CD4-positive, alpha-beta T cell treated with Interleukin-2 at 100 ng/mL for 4 hours (primary cell): Measurements from ENCODE around the gene MRO.
"Not testable (repeated sequence)": the region's sequence is repeated elsewhere in the genome, so short reads cannot be mapped to it uniquely, and the experiment has no call there.

Experiments
- DNase-seq: peaks from one replicate; pipeline ENCODE4 v3.0.0-alpha.2; 2020; ENCODE audit warnings: low spot score

MRO gene

DNA sequence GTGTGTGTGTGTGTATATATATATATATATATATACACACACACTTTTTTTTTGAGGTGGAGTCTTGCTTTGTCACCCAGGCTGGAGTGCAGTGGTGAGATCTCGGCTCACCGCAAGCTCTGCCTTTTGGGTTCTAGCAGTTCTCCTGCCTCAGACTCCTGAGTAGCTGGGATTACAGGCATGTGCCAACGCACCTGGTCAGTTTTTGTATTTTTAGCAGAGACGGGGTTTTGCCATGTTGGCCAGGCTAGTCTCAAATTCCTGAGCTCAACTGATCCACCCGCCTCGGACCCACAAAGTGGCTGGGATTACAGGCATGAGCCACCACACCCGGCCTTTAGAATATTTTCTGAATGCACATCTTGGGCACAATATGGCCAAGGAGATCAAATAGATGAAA, 13.7 kb upstream of the MRO start:
- DNase-seq = not testable (repeated sequence)

DNA sequence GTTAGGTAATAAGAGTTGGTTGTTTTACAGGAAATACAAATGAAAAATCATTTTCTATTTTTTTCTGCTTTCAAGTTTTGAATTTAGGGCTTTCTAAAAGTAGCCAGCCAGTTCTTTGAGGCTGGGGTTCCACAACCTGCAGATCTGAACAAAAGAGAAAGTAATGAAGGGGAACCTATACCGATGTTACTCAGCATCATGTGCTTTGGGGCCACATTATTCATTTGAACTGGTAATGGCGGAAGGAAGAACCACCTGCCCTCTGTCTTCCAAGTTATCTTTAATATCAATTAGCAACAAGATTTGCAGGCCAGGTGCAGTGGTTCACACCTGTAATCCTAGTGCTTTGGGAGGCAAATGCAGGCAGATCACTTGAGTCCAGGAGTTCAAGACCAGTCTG, 12.9 kb upstream of the MRO start:
- no peak for DNase-seq

DNA sequence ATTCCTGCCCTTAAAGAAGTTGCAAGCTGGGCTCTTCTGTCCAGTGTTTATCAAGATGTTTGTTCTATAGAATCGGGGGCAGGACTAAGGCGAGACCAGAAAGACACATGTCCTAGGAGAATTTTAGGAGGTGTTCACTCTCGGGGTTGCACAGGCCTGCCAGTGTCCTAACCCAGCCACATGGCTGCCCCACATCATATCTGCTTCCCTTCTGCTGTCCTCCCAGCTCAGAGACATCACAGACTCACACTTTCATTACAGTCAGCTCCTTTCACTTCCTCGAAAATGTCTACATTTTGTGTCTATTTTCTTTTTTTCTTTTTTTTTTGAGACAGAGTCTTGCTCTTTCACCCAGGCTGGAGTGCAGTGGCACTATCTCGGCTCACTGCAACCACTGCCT, 10.7 kb upstream of the MRO start:
- DNase-seq = no peak

DNA sequence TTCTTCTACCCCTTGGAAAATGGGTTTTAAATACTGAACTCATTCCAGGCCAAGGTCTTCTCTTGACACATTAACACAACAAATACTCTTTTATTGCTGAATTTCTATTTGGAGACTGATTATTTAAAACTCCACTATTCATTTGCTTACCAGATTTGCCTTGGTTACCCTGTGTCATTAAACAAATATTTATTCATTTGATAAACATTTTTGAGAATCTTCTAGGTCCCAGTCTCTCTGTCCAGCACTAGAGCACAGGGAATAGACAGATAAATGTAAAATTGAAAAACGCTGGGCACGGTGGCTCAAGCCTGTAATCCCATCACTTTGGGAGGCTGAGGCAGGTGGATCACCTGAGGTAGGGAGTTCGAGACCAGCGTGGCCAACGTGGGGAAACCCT, 9.8 kb upstream of the MRO start:
- no peak for DNase-seq

DNA sequence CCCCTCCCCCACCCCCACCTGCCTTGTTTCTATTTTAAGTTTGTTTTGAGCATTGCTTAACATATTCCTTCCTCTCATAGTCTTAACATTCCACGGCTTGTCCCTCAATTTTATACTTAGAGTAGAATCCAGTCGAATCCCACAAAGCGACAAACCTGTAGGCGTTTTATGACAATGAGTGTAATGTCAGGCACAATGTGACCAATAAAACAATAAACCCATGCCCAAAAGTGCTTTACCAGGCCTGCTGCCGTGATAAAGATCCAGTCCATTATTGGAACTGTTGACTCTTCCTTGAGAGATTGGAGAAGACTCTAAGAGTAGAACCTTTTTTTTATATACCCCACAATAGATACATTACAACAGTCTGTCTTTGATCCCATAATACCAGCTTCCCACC, 6.2 kb upstream of the MRO start:
- no peak for DNase-seq

DNA sequence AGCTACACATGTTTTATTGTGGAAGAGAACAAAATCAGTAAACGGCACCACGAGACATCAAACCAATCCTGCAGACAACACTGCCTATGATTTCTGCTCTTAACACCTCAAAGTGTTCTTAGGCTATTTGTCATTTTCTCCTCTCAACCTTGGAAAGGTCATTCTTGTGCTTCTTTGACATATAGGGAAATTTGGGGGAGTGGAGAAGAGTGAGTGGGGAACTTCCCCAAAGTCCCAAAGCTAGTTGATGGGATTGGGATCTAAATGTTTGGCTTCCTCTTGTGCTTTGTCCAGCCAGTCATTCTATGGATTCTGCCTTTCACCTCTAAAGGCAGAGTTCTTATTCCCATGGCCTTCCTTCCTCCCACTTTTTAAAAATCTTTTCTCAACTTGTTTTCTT, 5.8 kb upstream of the MRO start:
- no peak for DNase-seq

DNA sequence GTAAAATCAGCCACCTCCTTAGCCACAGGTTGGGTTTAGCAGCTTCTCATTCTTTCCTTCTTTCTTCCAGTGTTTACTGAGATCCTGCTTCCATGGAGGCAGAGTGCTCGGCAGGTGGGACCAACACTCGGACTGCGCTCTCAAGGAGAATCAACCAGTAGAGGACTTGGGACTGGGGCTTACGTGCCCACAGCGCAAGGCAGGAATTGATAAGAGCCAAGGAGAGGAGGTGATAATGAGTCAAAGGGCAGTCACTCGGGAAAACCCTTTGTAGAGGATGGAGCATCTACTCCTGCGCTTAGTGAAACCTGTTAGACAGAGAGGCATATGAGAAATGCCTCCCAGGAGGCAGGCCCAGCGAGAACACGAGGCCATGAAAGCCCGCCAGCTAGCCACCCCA, 2.9 kb upstream of the MRO start:
- no peak for DNase-seq

DNA sequence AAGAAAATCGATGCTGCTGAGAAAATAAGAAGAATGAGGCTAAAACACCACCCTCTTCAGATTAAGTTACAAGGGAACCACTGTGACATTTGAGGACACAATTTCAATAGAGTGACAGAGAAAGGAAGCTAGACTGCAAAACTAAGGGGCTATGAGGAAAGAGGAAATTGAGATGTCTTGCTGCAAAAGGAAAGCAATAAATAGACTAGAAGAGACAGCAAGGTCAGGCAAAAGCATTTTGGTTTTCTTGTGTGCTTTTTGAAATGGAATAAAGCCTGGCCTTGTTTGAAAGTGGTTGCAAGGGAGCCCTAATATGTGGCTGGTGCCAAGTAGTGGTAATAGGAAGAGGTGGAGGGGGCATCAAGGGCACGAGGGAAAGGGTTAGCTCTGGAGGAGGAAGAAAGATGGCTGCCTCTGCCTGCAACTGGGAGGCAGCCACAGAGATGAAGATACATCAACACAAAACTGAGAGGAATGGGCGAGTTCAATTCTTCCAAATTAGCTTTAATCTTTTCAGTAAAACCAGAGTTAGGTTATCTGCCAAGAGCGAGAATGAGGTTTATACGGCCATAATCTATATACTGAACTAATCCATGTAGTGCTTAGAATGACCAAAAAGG, 1.2 kb upstream of the MRO start:
- no peak for DNase-seq

DNA sequence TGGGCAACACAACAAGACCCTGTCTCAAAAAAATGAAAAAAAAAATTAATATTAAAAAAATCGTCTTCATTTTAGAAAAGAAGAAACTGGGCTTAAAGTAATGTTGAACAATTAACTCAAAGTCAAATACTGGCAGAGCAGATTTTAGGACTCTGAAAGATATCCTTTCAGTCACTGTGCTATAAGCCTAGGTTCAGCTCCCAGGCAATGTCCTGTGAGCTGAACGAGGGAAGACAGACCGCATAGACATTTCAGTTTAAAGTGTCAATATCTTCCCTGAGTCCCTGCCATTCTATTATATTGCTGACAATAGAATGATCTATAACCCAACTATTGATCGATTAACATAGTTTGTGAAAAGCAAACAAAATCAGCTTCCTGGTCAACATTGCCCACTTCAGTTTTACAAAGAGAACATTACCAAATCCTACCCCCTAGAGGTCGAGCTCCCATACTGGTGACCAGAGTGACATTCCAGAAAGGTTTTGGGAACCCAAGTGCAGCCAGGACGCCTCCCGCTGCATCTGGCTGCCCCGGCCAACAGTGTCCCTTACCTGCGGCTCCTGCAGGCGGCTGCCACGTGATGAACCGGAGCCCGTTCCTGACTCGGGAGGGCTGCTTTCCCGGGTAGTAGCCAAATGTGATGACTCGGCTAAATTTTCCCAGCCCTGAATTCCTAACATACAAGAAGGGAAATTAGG, 639 bp downstream of the MRO start:
- no peak for DNase-seq

DNA sequence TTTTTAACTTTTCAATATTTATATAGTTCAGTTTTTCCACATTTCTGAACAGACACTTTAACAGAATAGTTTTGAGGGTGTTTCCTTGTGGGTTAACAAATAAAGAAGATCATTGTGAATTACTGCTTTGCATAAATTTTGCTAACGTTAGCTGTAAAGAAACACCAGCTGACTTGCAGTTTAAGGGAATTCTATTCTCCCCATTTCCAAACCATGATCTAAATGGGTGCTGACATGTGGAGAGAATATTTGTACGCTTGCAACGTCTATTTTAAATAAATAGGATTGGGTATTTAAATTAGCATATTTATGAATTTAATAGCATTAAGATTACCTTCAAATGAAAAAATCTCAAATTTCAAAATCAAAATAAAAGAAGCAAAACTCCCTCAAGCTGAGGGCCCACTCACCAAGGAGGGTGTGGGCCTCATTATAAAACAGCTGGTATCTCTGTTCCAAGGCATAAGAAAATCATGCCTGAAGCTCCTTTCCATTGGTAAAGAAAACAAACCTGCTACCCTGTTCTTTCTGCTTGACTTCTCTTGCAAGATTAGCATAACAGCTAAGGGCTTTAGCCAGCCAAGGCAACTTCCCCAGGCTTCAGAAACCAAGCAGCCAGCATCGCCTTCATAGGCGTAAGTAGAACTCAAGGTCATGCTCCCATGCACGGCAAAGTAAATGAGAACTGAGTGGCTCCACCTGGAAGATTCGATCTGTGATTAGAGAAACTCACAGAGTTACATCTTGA, 3.2 kb downstream of the MRO start:
- DNase-seq = no peak

DNA sequence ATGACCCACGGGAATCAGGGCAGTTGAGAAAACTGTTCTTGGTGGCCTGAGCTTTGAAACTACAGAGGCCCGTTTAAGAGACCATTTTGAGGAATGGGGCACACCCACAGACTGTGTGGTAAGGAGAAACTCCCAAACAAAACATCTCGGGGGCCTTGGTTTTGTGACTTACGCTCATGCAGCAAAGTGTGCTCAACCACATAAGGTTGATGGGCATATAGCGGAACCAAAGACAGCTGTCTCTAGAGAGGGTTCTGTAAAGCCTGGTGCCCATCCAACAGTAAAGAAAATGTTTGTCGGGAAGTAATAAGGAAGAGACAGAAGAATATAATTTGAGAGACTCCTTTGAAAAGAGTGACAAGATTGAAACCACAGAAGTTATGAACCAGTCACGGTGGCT, 5.4 kb downstream of the MRO start:
- no peak for DNase-seq

DNA sequence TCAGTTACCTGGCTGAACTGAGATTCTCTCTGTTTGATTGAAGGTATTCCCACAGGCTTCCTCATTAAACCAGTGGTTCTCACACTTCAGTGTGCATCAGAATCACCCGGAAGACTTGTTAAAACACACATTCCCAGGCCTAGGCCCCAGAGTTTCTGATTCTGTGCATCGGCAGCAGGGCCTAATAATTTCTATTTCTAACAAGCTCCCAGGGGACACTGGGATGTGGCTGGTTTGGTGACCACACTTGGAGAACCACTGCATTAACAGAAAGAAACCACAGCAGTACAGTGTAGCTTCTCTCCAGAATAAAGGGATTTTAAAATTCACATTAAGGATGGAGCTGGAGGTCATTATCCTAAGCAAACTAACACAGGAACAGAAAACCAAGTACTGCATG, 6.5 kb downstream of the MRO start:
- no peak for DNase-seq

DNA sequence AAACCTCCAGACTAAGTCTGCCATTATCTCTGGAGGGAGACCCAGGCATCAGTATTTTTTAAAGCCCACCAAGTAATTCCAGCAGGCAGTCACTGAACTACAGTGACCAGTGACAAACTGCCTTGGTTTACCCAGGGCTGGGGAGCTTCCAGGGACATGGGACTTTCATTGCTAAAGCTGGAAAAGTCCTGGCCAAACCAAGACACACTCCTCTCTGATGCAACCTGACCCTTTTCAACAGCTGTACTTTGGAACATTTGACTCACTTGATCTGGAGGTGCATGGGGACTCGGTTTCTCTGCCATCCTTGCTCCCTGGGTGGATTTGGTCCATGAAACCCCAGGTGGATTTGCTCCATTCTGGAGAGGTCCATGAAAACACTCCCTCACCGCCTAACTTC, 7.0 kb downstream of the MRO start:
- DNase-seq = no peak

DNA sequence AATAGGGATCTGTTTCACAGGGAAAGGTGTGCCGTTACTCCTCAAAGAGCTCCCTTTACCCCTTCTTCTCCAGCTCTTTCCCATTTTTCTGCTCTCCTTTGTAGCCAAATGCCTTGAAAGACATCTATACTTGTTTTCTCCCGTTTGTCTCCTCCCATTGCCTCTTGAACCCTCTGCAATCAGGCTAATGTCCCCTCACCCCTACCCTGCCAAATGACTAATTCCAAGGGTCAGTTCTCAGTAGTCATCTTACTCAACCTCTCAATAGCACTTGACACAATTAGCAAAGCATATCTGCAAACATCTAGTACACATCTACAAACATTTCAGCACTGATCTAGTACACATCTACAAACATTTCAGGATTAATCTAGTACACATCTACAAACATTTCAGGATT, 12.6 kb downstream of the MRO start:
- DNase-seq = no peak

DNA sequence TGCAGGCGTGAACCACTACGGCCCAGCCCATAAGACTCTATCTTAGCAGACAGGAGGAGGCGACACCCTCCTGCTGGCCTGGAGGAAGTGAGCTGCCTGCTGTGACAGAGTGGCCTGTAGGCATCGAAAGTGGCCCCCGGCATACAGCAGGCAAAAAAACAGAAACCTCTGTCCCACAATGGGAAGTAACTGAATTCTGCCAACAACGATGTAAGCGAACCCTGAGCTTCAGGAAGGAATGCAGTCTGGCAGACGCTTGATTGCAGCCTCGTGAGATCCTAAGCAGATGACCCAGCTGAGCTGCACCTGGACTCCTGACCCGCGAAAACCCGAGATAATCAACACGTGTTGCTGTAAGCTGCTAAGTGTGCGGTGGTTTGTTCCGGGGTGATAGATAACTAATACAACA, 13.6 kb downstream of the MRO start:
- no peak for DNase-seq

DNA sequence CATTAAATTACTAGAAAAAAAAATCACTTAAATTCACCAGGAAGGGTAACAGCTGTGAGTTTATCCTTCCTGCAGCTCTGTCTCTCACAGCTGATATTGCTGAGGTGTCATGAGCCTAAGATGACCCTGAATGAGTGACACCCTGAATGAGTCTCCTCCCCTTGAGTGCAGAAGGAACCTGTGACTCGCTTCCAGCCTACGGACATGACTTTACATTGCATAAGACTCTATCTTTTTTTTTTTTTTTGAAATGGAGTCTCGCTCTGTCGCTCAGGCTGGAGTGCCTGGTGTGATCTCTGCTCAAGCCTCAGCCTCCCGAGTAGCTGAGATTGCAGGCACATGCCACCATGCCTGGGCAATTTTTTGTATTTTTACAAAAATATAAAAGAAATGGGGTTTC, 14.1 kb downstream of the MRO start:
- no peak for DNase-seq

DNA sequence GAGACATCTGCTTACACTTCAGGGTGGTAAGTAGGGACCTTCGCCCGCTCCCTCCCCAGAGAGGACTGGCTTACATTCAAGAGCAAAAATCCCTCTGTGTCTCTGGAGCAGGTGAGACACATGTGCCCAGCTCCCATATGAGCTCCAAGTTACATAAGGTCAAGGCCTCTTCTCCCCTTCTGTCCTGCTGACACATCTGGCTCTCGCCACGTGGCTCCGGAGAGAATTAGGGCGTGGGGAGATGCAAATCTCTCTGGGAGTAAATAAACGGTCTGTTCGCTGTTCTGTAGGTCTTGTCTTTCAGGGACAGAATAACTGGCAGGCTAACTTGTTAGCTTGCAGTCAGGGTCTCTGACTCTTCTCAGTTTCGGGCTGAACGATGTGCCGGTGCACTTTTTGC, 16.2 kb downstream of the MRO start:
- no peak for DNase-seq

DNA sequence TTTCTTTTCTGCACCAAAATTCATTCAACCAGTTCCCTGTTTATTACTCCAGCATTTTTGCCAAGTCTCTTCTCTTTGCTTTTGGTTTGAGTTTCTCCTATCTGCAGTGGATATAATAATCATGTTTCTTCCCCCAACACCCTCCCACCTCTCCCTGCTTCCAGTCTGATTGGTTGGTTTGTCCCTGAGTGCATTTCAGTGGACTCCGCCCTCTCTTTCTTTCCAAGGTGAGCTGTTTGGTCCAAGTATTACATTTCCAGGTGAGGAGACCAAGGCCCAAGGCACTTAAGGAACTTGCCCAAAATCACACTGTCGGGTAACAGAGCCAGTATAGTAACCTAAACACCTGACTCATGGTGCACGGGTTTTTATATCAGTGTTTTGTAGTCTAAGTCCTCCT, 17.7 kb downstream of the MRO start:
- no peak for DNase-seq

DNA sequence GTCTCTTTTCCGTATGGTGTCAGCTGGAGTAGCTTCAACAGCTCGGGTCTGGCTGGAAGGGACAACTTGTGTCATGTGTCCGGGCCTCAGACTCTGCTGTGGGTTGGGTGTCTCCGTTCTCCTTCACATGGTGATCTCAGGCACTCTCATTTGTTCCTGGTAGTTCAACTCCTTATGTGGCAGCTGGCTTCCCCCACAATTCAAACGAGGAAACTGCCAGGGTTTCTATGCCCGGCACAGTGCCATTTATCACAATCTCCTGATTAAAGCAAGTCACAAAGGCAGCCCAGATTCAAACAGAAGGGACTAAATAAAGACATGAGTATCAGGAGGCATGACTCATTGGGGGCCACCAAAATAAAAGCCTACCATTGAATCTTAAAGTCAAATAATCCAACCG, 22.7 kb downstream of the MRO start:
- no peak for DNase-seq

DNA sequence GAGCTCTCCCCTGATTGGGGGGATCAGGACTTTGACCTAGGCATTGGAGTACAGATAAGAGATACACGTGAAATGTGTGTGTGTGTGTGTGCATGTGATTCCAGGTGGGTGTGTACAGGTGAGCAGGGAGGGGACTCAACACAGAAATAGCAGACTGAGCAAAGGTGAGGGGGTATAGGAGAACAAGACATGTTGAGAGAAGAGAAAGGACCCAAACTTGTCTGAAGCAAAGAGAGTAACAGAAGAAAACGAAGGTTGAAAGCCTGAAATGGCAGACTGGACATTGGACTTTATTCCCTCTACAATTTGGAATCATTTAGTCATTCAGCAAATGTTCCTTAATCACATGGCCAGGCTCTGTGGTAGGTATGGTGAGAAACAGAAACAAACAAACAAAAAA, 23.3 kb downstream of the MRO start:
- no peak for DNase-seq

DNA sequence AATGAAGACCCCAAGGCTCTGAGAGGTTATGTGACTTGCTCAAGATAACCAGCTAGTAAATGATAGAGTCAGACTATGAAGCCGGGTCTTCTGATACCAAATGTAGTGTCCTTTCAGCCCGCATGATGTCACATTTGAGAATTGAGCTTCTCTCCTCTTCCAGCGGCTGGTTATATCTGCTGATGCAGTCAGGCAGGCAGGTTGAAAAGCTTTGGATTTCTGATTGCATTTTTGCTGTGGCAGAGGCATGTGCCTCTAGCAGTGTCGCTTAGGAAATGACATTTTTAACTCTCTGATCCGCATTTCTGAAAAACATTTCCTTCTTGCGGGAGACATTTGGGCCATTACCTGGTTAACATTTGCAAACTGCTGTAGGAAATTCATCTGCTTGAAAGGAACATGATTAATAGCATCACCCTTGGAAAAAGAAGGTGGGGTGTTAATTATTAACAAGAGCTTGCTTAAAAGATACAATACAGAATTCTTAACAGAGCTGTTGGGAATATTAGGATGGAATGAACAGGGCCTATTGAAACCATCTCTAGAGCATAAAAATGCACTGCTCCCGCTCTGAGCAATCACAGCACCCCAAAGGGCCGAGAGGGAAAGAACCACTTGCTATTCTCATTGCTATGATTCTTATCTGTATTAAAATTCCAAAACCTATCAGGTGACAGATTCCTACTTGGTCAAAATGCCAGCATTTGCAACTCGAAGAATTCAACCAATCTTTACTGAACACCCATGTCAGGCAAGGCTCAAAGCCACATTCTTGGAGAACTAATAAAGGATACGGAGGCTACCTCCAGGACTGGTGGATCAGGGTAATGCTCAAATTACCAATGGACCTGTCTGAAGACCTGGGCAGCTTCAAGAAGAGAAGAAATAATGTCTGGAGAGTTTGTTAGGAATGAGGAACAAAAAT, 25.9 kb downstream of the MRO start:
- DNase-seq = no peak

DNA sequence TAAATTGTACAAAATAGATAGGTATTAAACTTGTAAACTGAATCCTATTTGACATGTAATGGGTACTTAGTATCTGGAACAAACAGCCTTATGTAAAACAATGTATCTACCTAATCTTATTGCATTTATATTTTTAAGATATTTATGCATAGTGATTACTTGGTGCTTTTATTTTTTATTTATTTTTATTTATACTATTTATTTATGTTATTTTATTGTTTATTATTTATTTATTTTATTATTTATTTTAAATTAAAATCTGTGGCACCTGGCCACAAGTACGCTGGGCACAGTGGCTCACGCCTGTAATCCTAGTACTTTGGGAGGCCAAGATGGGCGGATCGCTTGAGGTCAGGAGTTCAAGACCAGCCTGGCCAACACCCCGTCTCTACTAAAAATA, 26.9 kb downstream of the MRO start:
- no peak for DNase-seq
